GM23248 (cell line): ENCODE measurements around the gene KIF16B. TPM values are rescaled to one million over a fixed set of nuclear protein-coding genes. Genes with fewer than 3 reads are reported as not detected.

Experiments
- DNase-seq: peaks from one replicate; pipeline ENCODE4 v3.0.0-alpha.2; 2015
- H2AFZ ChIP-seq: fragments of 200-600 bp; sonication (generic); 2 replicates; pipeline ENCODE4 v1.6.1; 2016; ENCODE audit warnings: antibody characterized with exemption
- H3F3A ChIP-seq: fragments of 200-600 bp; sonication (generic); 2 replicates; pipeline ENCODE4 v1.6.1; 2016; ENCODE audit warnings: mild to moderate bottlenecking, antibody characterized with exemption, mixed run types; ENCODE audit not compliant: insufficient read depth
- H3K27ac ChIP-seq: fragments of 200-600 bp; sonication (generic); 2 replicates; pipeline ENCODE4 v1.5.1; 2016; ENCODE audit warnings: mild to moderate bottlenecking
- H3K27me3 ChIP-seq: fragments of 200-600 bp; sonication (generic); replicated peaks from 2 replicates; pipeline ENCODE4 v1.6.1; 2016; ENCODE audit warnings: mild to moderate bottlenecking; ENCODE audit not compliant: insufficient read depth
- H3K36me3 ChIP-seq: fragments of 200-600 bp; sonication (generic); 2 replicates; pipeline ENCODE4 v1.6.1; 2016; ENCODE audit warnings: low read depth, mild to moderate bottlenecking
- H3K4me1 ChIP-seq: fragments of 200-600 bp; sonication (generic); 2 replicates; pipeline ENCODE4 v1.6.1; 2016; ENCODE audit warnings: mild to moderate bottlenecking; ENCODE audit not compliant: insufficient read depth
- H3K4me2 ChIP-seq: fragments of 200-600 bp; sonication (generic); one replicate; pipeline ENCODE4 v1.6.1; 2016; ENCODE audit warnings: mild to moderate bottlenecking; ENCODE audit not compliant: unreplicated experiment
- H3K4me3 ChIP-seq: fragments of 200-600 bp; sonication (generic); 2 replicates; pipeline ENCODE4 v1.5.1; 2016; ENCODE audit warnings: mild to moderate bottlenecking
- H3K79me2 ChIP-seq: fragments of 200-600 bp; sonication (generic); 2 replicates; pipeline ENCODE4 v1.6.1; 2016; ENCODE audit warnings: mild to moderate bottlenecking; ENCODE audit not compliant: insufficient read depth
- H3K9ac ChIP-seq: fragments of 200-600 bp; sonication (generic); 2 replicates; pipeline ENCODE4 v1.6.1; 2016; ENCODE audit warnings: mild to moderate bottlenecking
- H3K9me2 ChIP-seq: fragments of 200-600 bp; sonication (generic); 2 replicates; pipeline ENCODE4 v1.6.1; 2016; ENCODE audit warnings: mixed run types, mild to moderate bottlenecking, moderate library complexity; ENCODE audit not compliant: insufficient read depth
- H3K9me3 ChIP-seq: fragments of 200-600 bp; sonication (generic); one replicate; pipeline ENCODE4 v1.6.1; 2017; ENCODE audit warnings: low read depth
- H4K20me1 ChIP-seq: fragments of 200-600 bp; sonication (generic); 2 replicates; pipeline ENCODE4 v1.6.0; 2016; ENCODE audit not compliant: insufficient read depth
- EZH2 ChIP-seq: fragments of 200-600 bp; sonication (generic); IDR thresholded peaks from 2 replicates; pipeline ENCODE4 v1.6.1; 2018; ENCODE audit warnings: antibody characterized with exemption, mild to moderate bottlenecking; ENCODE audit not compliant: insufficient read depth, poor library complexity, severe bottlenecking
- EZH2phosphoT487 ChIP-seq: fragments of 200-600 bp; sonication (generic); IDR thresholded peaks from 2 replicates; pipeline ENCODE4 v1.6.1; 2018; ENCODE audit warnings: antibody characterized with exemption, moderate library complexity, mild to moderate bottlenecking, low read depth; ENCODE audit not compliant: insufficient read depth
- WGBS, 2 experiments: methylation state at CpG; one replicate each; pipeline ENCODE4 v1.1.6; 2015 to 2017; ENCODE audit warnings: low lambda C conversion rate in 2 of 2, low coverage in 1 of 2; ENCODE audit errors: missing lambda C conversion rate in 2 of 2; 5-methylcytosine and 5-hydroxymethylcytosine counted together
- in situ Hi-C: fragments of 300-500 bp; cut with MboI; formaldehyde crosslinking; loops from 2 replicates; pipeline ENCODE4 v1.15.0; 2020
- polyA plus RNA-seq: library from polyadenylated mRNA; unstranded; fragments of >200 nt; fragmentation: Nextera tagmentation; extraction: Ambion mirVana; gene quantifications from 2 replicates; pipeline ENCODE4 v1.2.1, GENCODE V29; 2016
- total RNA-seq: library from RNA; depleted of rRNA; stranded (reverse); fragments of >200 nt; shearing (Covaris generic); gene quantifications from 2 replicates; pipeline ENCODE4 v1.2.3, GENCODE V29; 2014

Gene KIF16B
- total and polyA plus RNA-seq, 2 experiments from 2014 or later = 1.7 to 2.6 TPM

GRCh38 chr20:16488616-16489015, 84.6 kb downstream of the KIF16B start:
- DNase-seq = no peak
- no peak overlapping the region for H3K4me2 ChIP-seq
- TF ChIP-seq EZH2phosphoT487 (no peak), EZH2 (no peak)
- in situ Hi-C loops = no loop called here
- no peaks in the 10 kb centered on the region for H3K79me2 ChIP-seq
- no peak overlapping the region for H3K4me3 ChIP-seq
- WGBS, 2 experiments = 81 to 83% methylated on average over 3 of the region's 3 CpGs
- H3K9me3 ChIP-seq = no peaks in the 10 kb centered on the region
- no peaks in the 10 kb centered on the region for H3F3A ChIP-seq
- H3K4me1 ChIP-seq = peaks cover 5% of the 10 kb centered on the region; the same call in 1 of the 2 replicates
- no peak overlapping the region for H2AFZ ChIP-seq
- H3K36me3 ChIP-seq = no peaks in the 10 kb centered on the region
- no peaks in the 10 kb centered on the region for H3K27me3 ChIP-seq
- no peaks in the 10 kb centered on the region for H4K20me1 ChIP-seq
- no peak overlapping the region for H3K27ac ChIP-seq
- no peak overlapping the region for H3K9ac ChIP-seq
- no peaks in the 10 kb centered on the region for H3K9me2 ChIP-seq

- 80 to 93% methylated on average over 8 of the region's 8 CpGs for WGBS, 2 experiments
- Histone ChIP-seq H3K4me1 (peaks cover 5% of the 10 kb centered on the region; the same call in 1 of the 2 replicates), H3K27me3 (no peaks in the 10 kb centered on the region), H2AFZ (no peak overlapping the region), H3F3A (no peaks in the 10 kb centered on the region), H3K9ac (no peak overlapping the region), H3K4me3 (no peak overlapping the region), H3K27ac (no peak overlapping the region), H3K79me2 (no peaks in the 10 kb centered on the region), H3K9me2 (no peaks in the 10 kb centered on the region), H3K4me2 (no peak overlapping the region), H3K9me3 (no peaks in the 10 kb centered on the region), H4K20me1 (no peaks in the 10 kb centered on the region), H3K36me3 (no peaks in the 10 kb centered on the region)
- DNase-seq = no peak
- no peak for TF ChIP-seq EZH2
- no peak for TF ChIP-seq EZH2phosphoT487
- in situ Hi-C loops = no loop called here
These were observed 85.2 kb downstream of the KIF16B start for GRCh38 chr20:16488086-16488485.

DNA sequence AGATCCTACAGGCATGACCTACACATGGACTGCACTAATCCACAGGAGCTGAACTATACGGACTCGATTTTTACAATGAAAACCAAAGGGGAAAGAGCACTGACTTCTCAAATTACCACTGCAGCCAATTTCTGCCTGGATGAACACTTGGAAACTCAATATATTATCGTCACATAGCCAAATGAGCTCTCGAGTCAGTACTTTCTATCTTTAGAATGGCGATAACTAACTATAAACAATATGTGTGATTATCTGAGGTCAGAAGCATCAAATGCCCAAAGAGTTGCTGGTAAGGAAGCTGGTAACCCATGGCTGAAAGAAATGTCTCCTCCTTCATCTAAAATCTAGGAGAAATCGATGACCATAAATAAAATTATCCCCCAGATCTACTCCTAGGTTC, 86.7 kb downstream of the KIF16B start:
- no peak for DNase-seq
- Histone ChIP-seq H2AFZ (no peak overlapping the region), H3K9me3 (no peaks in the 10 kb centered on the region), H3F3A (no peaks in the 10 kb centered on the region), H3K36me3 (no peaks in the 10 kb centered on the region), H3K27me3 (no peaks in the 10 kb centered on the region), H3K9ac (no peak overlapping the region), H3K9me2 (no peaks in the 10 kb centered on the region), H3K4me2 (no peak overlapping the region), H4K20me1 (no peaks in the 10 kb centered on the region), H3K4me3 (no peak overlapping the region), H3K4me1 (peaks cover 5% of the 10 kb centered on the region; the same call in 1 of the 2 replicates), H3K79me2 (no peaks in the 10 kb centered on the region), H3K27ac (no peak overlapping the region)
- TF ChIP-seq EZH2phosphoT487 = no peak
- TF ChIP-seq EZH2 = no peak
- 88 to 90% methylated on average over 6 of the region's 6 CpGs for WGBS, 2 experiments
- in situ Hi-C loops = no loop called here

DNA sequence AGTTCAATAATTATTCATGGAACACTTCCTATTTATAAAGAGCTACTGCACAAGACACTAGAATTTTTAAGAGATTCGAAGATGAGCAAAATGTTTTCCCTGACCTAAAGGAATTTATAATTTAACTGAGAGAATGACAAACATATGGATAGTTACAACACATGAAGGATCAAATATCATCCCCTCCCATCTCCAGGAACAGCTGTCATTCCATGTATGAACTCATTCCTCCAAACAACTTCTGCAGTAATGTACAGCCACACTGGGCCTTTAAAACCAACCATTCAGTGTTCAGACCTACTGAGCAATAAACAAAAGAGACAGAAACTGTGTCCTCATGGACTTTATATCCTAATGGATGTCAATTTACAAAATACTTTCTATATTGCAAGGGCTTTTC, 87.8 kb downstream of the KIF16B start:
- no peak for DNase-seq
- Histone ChIP-seq H3K4me1 (no peaks in the 10 kb centered on the region), H2AFZ (no peak overlapping the region), H3K9me3 (no peaks in the 10 kb centered on the region), H3K9me2 (no peaks in the 10 kb centered on the region), H3F3A (no peaks in the 10 kb centered on the region), H3K36me3 (no peaks in the 10 kb centered on the region), H3K79me2 (no peaks in the 10 kb centered on the region), H3K27ac (no peak overlapping the region), H3K4me3 (no peak overlapping the region), H3K4me2 (no peak overlapping the region), H3K9ac (no peak overlapping the region), H3K27me3 (no peaks in the 10 kb centered on the region), H4K20me1 (no peaks in the 10 kb centered on the region)
- 0 to 15% methylated on average over 1 of the region's 1 CpG for WGBS, 2 experiments
- TF ChIP-seq EZH2 (no peak), EZH2phosphoT487 (no peak)
- in situ Hi-C loops = no loop called here

- no peaks in the 10 kb centered on the region for H3K9me3 ChIP-seq
- H3K9me2 ChIP-seq = no peaks in the 10 kb centered on the region
- H3K4me3 ChIP-seq = no peak overlapping the region
- no peak overlapping the region for H3K9ac ChIP-seq
- H3K4me1 ChIP-seq = no peaks in the 10 kb centered on the region
- H3K27ac ChIP-seq = no peak overlapping the region
- no peak for TF ChIP-seq EZH2phosphoT487
- no peak for TF ChIP-seq EZH2
- no peaks in the 10 kb centered on the region for H4K20me1 ChIP-seq
- H2AFZ ChIP-seq = no peak overlapping the region
- no peaks in the 10 kb centered on the region for H3F3A ChIP-seq
- 77 to 83% methylated on average over 2 of the region's 2 CpGs for WGBS, 2 experiments
- no peaks in the 10 kb centered on the region for H3K27me3 ChIP-seq
- no peaks in the 10 kb centered on the region for H3K79me2 ChIP-seq
- in situ Hi-C loops = no loop called here
- H3K4me2 ChIP-seq = no peak overlapping the region
- no peaks in the 10 kb centered on the region for H3K36me3 ChIP-seq
- no peak for DNase-seq
These were observed 90.2 kb downstream of the KIF16B start for GRCh38 chr20:16483024-16483423.
